ENCODE results near the gene RGR. TPM values are rescaled to one million over a fixed set of nuclear protein-coding genes. Genes with fewer than 3 reads are reported as not detected.

The RGR gene
- total and polyA plus RNA-seq, 2 donors (not counting 1 experiment from before 2014, with no cell fraction given), result not detected

DNA sequence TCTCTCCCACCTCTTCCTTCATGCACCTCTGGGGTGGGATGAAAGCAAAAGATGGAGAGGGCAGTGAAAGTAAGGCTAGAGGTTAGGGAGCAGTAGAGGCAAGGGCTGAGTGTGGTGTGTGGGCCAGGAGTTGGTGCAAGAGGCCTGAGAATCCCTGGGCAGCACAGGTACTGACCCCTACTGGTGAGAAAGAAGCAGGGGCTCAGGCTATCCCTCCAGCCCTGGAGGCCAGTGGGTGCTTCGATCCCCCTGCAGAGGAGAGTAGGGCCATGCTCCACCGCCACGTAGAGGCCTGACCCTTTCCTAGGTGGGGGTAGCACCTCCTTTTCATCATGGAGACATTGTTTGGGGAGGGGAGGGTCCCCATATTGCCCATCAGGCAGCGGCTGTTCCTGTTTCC, 40.7 kb upstream of the RGR start:
- Histone ChIP-seq H3K27me3 (ENCODE audit: control insufficient read depth, insufficient read depth, low read length) (no peaks in the 10 kb centered on the region), H3K79me2 (ENCODE audit: control insufficient read depth, insufficient read depth, low read length) (no peaks in the 10 kb centered on the region), H3K4me1 (ENCODE audit: control insufficient read depth, extremely low read depth, insufficient read depth, low read length) (no peaks in the 10 kb centered on the region), H4K20me1 (ENCODE audit: control insufficient read depth, extremely low read depth, insufficient read depth, low read length) (no peaks in the 10 kb centered on the region), H3K4me3 (replicated peaks in 1 of 4; ENCODE audit: control extremely low read depth in 1 of 4, insufficient read depth in 1 of 4, low read depth in 3 of 4, low read length in 4 of 4) (no peak overlapping the region), H3K9me3 (ENCODE audit: control insufficient read depth, insufficient read depth, low read depth, low read length) (no peaks in the 10 kb centered on the region), H3K9ac (ENCODE audit: insufficient read depth, low read length) (no peak overlapping the region), H3K36me3 (ENCODE audit: control insufficient read depth, insufficient read depth, low read length) (no peaks in the 10 kb centered on the region), H3K27ac (ENCODE audit: insufficient read depth, low read length) (no peak overlapping the region), H3K4me2 (ENCODE audit: extremely low read depth, insufficient read depth, low read length) (no peak overlapping the region), H2AFZ (ENCODE audit: low read length) (no peak overlapping the region)
- DNase-seq (ENCODE audit: low read depth in 2 of 2), result no peak
- TF ChIP-seq, protein P1, sequence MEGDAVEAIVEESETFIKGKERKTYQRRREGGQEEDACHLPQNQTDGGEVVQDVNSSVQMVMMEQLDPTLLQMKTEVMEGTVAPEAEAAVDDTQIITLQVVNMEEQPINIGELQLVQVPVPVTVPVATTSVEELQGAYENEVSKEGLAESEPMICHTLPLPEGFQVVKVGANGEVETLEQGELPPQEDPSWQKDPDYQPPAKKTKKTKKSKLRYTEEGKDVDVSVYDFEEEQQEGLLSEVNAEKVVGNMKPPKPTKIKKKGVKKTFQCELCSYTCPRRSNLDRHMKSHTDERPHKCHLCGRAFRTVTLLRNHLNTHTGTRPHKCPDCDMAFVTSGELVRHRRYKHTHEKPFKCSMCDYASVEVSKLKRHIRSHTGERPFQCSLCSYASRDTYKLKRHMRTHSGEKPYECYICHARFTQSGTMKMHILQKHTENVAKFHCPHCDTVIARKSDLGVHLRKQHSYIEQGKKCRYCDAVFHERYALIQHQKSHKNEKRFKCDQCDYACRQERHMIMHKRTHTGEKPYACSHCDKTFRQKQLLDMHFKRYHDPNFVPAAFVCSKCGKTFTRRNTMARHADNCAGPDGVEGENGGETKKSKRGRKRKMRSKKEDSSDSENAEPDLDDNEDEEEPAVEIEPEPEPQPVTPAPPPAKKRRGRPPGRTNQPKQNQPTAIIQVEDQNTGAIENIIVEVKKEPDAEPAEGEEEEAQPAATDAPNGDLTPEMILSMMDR (conservative IDR thresholded peaks at IDR 0.05 in 1 of 2, IDR thresholded peaks at IDR 0.05 in 1 of 2; ENCODE audit: low read depth in 1 of 2, low read length in 2 of 2), result no peak
- no peak for TF ChIP-seq EZH2 (IDR thresholded peaks at IDR 0.05; ENCODE audit: low read length, missing control alignments)

DNA sequence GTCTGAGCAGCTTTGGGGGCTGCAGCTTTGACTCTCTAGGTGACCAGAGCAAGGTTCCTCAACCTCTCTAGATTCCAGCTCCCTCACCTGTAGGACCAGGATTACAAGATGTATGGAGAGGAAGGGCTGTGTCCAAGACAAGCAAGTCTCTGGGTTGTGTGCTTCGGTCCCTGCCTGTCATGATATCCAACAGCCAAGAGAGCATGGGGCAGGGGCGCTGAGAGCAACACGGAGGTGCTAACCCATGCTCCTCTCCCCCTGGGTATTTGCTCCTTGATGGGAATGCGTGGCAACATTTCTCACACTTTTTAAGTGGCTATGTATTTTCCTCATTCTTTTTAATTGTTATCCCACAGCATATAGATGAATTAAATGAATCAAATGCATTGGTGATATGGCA, 40.2 kb upstream of the RGR start:
- DNase-seq (ENCODE audit: low read depth in 2 of 2), result no peak
- Histone ChIP-seq H3K27me3 (ENCODE audit: control insufficient read depth, insufficient read depth, low read length) (no peaks in the 10 kb centered on the region), H3K4me2 (ENCODE audit: extremely low read depth, insufficient read depth, low read length) (no peak overlapping the region), H3K4me1 (ENCODE audit: control insufficient read depth, extremely low read depth, insufficient read depth, low read length) (no peaks in the 10 kb centered on the region), H3K79me2 (ENCODE audit: control insufficient read depth, insufficient read depth, low read length) (no peaks in the 10 kb centered on the region), H3K27ac (ENCODE audit: insufficient read depth, low read length) (no peak overlapping the region), H3K4me3 (replicated peaks in 1 of 4; ENCODE audit: control extremely low read depth in 1 of 4, insufficient read depth in 1 of 4, low read depth in 3 of 4, low read length in 4 of 4) (no peak overlapping the region), H2AFZ (ENCODE audit: low read length) (no peak overlapping the region), H3K9ac (ENCODE audit: insufficient read depth, low read length) (no peak overlapping the region), H3K36me3 (ENCODE audit: control insufficient read depth, insufficient read depth, low read length) (no peaks in the 10 kb centered on the region), H4K20me1 (ENCODE audit: control insufficient read depth, extremely low read depth, insufficient read depth, low read length) (no peaks in the 10 kb centered on the region), H3K9me3 (ENCODE audit: control insufficient read depth, insufficient read depth, low read depth, low read length) (no peaks in the 10 kb centered on the region)
- TF ChIP-seq, protein P1 (conservative IDR thresholded peaks at IDR 0.05 in 1 of 2, IDR thresholded peaks at IDR 0.05 in 1 of 2; ENCODE audit: low read depth in 1 of 2, low read length in 2 of 2), result no peak
- TF ChIP-seq EZH2 (IDR thresholded peaks at IDR 0.05; ENCODE audit: low read length, missing control alignments), result no peak

DNA sequence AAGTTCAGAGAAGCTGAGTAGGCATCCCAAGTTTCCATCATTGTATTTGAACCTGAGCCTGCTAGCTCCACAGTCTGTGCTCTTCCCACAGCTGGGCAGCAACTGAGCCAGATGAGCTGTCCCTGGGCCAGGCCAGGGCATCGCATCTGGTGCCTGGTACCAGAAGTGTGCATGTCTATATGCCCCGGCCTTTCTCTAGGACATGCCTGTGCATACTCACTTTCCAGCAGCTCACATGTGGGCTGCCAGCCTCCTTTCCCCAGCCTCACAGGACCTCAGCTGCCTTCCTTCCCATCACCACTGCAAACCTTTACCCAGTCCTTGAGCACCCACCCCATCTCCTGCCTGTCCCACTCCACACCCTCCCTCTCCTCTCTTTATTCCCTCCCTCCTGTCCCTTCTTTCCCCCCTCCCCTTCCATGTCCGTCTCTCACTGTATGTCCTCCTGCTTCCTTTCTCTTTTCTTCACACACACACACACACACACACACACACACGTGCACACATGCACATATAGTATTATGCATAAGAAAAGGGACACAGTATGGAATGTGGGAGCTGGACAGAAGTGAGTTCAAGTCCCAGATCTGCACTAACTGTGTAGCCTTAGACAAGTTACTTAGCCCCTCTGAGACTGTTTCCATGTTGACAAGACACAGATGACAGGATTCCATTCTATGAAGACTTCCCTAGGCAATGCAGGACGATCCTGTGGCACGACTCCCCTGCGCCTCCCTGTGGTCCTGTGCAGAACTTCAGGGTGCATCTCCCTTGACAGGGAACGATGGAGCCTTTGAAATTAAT, 39.6 kb upstream of the RGR start:
- Histone ChIP-seq H3K79me2 (ENCODE audit: control insufficient read depth, insufficient read depth, low read length) (no peaks in the 10 kb centered on the region), H3K4me3 (replicated peaks in 1 of 4; ENCODE audit: control extremely low read depth in 1 of 4, insufficient read depth in 1 of 4, low read depth in 3 of 4, low read length in 4 of 4) (no peak overlapping the region), H3K4me2 (ENCODE audit: extremely low read depth, insufficient read depth, low read length) (no peak overlapping the region), H3K36me3 (ENCODE audit: control insufficient read depth, insufficient read depth, low read length) (no peaks in the 10 kb centered on the region), H3K27ac (ENCODE audit: insufficient read depth, low read length) (no peak overlapping the region), H4K20me1 (ENCODE audit: control insufficient read depth, extremely low read depth, insufficient read depth, low read length) (no peaks in the 10 kb centered on the region), H3K9ac (ENCODE audit: insufficient read depth, low read length) (no peak overlapping the region), H3K9me3 (ENCODE audit: control insufficient read depth, insufficient read depth, low read depth, low read length) (no peaks in the 10 kb centered on the region), H3K27me3 (ENCODE audit: control insufficient read depth, insufficient read depth, low read length) (no peaks in the 10 kb centered on the region), H3K4me1 (ENCODE audit: control insufficient read depth, extremely low read depth, insufficient read depth, low read length) (no peaks in the 10 kb centered on the region), H2AFZ (ENCODE audit: low read length) (no peak overlapping the region)
- DNase-seq (ENCODE audit: low read depth in 2 of 2), result peak; percentile 6 to 22
- TF ChIP-seq EZH2 (IDR thresholded peaks at IDR 0.05; ENCODE audit: low read length, missing control alignments), result no peak
- TF ChIP-seq, protein P1 (conservative IDR thresholded peaks at IDR 0.05 in 1 of 2, IDR thresholded peaks at IDR 0.05 in 1 of 2; ENCODE audit: low read depth in 1 of 2, low read length in 2 of 2), result peak; percentile 65 to 74

Measured in fibroblast of lung (primary cell).